CD4-positive, alpha-beta T cell treated with Interleukin-4 for 1 hour (primary cell): Measurements from ENCODE around the gene ARIH2.
"Not testable (repeated sequence)": the region's sequence is repeated elsewhere in the genome, so short reads cannot be mapped to it uniquely, and the experiment has no call there.

Source experiments
- DNase-seq, 2 donors: peaks; one replicate each; pipeline ENCODE4 v3.0.0-alpha.2; 2020 to 2022

Gene ARIH2

DNA sequence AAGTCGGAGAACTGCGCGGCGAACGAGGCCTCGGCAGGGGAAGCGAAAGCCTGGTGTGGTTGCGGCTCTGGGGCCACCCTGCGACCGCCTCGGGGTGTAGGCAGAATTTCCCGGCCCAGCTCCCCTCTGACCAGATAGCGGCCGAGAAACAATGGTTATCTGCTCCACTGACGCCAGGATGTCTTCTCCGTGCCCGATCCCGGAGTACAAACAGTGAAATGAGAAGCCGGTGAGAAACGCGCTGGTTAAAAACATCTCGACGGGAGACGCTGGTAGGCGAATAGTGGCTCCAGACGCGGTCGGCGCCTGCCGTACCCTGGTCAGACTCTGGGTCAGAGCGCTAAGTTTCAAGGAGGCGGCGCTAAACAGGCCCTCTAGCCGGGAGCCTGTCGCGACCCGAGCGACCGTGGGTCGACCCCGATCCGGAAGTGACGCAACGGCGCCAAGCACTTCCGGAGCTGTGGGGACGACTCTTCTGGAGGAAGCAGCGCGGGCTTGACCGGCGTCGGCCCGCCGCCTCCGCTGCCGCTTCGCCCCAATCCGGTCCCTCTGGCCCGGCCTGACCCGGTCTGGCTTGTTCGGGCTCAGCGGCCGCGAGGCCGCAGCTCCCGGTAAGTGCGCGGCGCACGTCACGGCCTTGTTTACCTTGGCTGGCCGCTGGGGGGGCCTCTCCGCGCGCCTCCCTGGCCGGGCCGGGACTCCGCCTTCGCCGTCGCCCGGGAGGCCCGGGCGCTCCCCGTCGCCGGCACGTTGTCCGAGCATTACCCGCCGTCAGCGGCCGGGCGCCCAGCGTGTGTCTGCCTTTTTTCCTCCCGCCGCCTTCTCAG is at the start of gene ARIH2:
TSS of gene ARIH2 (plus strand) at position 455 of the 827 bp plus-strand sequence. CDS start 8,717 bp downstream, outside the sequence.
- DNase-seq = peak; percentile 91

DNA sequence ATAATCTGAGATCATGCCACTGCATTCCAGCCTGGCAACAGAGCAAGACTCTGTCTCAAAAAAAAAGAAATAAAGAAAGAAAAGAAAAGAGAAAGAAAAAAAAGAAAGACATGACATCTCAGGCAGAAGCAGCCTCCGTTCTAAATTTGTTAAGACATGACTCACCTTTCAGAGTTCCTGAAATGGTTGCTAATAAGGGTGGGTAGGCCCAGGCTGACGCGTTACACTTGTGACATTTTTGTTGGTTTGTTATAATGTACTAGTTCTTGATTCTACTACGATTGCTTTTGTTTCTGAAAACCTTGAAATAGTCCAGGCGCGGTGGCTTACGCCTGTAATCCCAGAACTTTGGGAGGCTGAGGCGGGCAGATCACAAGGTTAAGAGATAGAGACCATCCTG is 41.0 kb upstream of the ARIH2 start:
- no peak for DNase-seq

DNA sequence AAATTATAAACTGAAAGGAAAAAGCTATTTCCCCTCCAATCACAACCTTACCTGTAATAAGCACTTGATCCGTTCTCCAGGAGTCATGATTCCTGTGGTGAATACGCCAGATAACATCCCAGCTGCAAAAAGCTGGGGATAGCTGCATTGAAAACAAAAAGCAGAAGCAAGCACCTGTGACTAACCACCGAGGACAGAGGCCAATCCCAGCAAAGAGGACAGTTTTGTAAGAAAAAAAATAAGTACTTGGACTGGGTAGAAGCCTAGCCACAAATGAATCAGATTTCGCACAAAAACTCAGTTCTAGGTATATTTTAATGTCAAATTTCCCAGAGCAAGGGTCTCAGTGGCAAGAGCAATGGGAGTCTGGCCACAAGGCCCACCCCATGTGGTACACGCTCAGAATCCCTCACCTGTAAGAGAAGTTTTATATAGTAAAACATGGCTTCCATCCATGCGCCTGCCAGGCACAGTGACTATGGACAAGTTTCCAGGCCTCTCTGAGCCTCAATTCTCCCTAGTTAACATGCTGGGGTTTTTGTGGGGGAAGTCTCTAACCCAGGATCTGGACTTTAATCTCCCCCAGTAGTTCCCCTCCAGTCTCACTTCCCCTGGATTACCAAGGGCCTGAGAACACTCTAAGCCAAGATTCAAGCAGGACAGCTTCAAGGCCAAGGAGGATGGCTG is 39.2 kb upstream of the ARIH2 start:
- DNase-seq = no peak

- no peak for DNase-seq
These were observed 38.7 kb upstream of the ARIH2 start for GRCh38 chr3:48879994-48880377.

DNA sequence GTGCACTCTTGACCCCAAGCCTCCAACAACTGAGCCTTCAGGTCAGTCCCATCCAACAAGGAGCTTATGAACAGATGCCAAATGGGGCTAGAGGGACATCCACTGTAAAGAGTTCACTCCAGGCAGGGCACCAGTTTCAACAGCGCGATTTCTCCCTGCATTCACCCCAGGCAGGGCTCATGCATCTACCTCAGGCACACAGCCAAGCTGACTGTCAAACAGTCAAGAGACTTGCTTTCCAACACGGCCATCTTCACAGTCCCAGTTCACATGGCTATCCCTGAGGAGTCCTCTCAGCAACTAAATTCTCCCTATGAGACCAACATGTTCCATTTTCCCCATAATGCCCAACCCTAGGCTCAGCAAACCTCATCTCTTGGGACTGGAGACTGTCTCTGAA is 37.6 kb upstream of the ARIH2 start:
- DNase-seq = no peak

- DNase-seq = no peak
These were observed 37.0 kb upstream of the ARIH2 start for GRCh38 chr3:48881652-48882114.

DNA sequence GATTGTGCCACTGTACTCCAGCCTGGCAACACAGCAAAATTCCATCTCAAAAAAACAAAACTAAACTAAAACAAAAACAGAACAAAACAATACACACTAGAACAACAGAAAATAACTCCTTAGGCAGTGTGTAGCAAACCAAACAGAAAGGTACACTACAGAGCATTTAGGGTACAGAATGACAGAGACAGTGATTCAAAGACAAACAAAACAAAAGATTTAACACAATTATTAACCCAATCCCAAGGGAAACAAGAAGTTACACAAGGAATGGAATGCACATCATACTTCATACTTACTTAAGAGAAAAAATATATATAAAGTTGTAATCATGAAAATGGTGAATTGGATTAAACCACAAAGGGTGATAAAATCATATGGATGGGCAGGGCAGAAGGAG is 32.9 kb upstream of the ARIH2 start:
- no peak for DNase-seq

DNA sequence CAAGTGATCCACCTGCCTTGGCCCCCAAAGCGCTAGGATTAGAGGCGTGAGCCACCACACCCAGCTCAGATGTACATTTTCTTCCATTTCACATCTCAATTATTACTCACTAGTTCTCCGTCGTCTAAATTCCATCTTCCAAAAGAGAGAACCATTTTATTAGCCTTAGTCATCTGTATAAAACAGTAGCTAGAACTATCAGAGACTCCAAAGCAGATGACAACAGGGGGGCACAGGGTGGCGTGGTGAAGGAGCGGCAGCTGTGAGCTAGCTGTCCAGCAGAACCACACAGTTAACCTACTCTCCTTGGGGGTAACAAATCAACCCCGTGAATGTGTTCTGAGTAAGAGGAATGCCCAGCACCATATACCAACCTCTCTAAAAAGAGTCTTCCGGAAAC is 27.0 kb upstream of the ARIH2 start:
- DNase-seq = no peak

DNA sequence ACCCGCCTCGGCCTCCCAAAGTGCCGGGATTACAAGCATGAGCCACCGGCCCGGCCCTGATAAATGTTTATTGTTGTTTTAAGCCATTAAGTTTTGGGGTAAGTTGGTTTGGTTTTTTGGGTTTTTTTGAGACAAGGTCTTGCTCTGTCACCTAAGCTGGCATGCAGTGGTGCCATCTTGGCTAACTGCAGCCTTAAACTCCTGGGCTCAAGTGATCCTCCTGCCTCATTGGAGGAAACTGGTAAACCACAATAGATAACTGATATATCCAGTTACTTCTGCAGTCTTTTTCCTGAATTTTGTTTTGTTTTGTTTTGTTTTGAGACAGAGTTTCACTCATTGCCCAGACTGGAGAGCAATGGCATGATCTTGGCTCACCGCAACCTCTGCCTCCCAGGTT is 24.1 kb upstream of the ARIH2 start:
- no peak for DNase-seq

GRCh38 chr3:48896936-48897335 is 21.7 kb upstream of the ARIH2 start:
- DNase-seq = no peak

DNA sequence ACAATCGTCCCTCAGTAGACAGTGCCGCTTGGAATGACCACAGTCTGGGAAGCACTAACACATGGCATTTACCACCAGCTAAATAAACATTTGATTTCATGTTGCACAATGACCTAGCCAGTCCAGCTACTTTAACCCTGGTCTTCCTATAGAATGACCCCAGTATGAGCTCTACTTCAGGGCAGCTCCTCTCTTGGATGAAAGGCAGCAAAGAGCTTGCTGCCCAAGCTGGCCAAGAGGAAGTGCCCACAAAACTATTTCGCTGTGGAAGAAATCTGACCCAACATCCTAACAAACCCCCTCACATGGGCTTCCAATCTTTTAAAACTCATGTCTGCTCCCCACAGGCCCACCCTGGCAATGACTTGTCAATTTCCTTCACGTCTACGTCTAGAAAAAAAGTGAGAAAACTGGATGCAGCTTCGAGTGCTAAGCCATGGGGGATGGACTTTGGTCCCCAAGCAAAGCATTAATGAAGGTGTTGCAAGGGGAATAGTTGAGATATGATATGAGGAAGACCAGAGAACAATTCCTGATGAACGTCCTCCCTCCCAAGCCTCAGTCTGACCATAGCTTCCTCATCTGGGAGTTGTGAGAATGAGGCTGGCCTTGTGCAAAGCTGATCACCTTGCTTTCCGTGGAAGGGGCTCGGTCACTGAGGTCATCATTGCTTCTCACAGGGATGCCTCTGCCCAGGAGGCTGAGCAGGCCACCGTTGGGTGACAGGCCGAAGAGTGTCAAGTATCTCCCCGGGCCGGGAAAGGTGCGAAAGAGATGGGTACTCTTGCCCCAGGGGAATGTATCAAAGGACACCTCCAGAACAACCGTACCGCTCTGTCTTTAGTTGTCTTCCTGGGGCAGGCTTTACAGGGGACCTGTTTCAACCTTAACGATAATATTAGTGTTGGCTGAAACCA is 20.9 kb upstream of the ARIH2 start:
- no peak for DNase-seq

DNA sequence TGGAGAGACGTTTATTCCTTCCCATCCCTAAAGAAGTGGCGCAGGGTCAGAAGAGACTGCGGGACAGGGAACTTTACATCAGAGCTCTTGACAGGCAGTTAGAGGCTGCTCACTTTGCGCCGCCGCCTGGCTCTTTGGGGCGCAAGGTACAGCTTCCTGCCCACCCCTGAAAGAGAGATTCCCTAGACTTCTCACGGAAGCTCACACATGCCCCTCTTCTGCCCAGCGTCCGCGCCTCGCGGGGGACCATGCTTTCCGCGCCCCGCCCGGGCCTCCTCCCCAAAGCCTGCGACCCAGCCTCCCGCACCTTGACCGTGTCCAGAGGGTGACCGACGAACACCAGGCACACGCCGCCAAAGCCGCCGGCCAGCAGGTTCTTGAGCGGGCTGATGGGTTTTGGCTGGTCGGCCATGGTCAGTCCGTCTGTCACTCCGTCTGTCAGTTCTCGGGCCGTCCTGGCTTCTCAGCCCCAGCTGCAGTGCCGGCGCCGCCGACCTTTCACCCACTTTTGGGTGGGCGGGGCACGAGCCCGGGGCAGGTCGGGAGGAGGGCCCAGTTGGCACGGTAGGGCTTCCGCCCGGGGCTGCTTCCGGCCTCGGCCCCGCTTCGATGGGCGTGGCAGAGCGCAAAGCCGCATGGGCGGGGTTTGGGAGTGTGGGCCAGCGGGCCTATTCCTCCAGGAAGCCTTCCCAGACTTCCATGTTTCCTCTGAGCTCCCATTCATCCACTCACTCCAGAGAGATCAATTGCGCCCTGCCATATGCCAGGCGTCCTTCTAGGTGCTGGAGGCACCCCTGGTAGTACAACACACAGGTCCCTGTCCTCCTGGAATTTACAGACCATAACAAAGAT is 20.0 kb upstream of the ARIH2 start, which contains the start of gene SLC25A20:
TSS of gene SLC25A20 (minus strand) at position 500 of the 852 bp plus-strand sequence. CDS start at position 412, 88 bp downstream.
- DNase-seq = peak; percentile 88 to 89

GRCh38 chr3:48899273-48899672 is 19.4 kb upstream of the ARIH2 start:
- peak; percentile 31 to 66 for DNase-seq

DNA sequence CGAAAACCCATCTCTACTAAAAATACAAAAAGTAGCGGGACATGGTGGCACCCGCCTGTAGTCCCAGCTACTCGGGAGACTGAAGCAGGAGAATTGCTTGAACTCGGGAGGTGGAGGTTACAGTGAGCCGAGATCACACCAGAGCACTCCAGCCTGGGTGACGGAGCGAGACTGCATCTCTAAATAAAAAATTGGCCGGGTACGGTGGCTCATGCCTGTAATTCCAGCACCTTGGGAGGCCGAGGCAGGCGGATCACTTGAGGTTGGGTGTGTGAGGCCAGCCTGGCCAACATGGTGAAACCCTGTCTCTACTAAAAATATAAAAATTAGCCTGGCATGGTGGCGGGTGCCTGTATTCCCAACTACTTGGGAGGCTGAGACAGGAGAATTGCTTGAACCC is 11.6 kb upstream of the ARIH2 start:
- DNase-seq = not testable (repeated sequence)

DNA sequence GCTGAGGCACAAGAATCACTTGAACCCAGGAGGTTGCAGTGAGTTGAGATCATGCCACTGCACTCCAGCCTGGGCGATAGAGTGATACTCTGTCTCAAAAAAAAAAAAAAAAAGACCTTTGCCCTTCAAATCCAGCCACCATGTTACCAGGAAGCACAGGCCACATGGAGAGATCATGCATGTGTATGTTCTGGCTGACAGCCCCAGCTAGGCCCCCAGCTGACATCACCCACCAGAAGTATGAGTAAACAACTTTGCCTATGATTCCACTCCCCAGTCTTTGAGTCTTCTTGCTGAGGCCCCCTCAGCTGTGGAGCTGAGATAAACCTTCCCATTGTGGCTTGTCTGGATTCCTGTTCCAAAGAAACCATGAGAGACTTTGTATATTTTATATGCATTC is 3.3 kb upstream of the ARIH2 start:
- no peak for DNase-seq

DNA sequence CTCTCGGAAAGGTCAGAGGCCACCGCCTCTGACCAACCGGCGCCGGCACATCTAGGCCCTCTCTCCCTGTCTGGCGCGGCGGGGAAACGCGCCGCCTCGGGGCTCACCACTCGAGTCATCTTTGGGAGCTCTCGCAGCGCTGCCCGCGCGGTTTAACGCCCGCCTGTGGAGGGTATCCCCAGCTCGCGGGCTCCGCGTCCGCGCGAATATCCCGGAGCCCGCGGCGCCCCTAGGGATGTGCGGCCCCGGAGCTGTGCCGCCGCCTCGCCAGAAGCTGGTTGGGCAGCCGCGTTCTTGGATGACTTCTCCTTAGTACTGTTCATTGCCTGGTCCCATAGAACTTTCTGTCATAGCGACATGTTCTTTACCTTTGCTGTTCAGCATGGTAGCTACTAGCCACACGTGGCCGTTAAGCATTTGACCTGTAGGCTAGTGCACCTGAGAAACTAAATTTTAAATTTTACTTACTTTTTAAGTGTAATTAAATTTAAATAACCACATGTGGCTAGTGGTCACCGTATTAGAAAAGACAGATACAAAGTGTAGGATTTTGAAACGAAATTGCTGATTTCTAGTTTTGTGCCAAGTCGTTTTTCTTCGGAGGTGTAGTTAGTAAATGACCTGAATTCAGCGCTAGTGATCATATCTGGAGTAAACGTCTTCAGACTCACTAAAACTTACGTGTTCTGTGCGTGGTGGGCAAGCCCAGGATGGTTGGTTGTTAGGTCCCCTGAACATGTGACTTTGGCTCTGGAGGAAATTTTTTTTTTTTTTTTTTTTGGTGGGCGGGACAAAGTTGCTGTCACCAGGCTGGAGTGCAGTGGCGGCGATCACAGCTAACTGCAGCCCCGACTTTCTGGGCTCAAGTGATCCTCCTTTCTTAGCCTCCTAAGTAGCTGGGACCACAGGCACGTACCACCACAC is 835 bp downstream of the ARIH2 start:
- DNase-seq = peak; percentile 72 to 74

GRCh38 chr3:48926425-48927392 is 8.1 kb downstream of the ARIH2 start:
- no peak for DNase-seq

DNA sequence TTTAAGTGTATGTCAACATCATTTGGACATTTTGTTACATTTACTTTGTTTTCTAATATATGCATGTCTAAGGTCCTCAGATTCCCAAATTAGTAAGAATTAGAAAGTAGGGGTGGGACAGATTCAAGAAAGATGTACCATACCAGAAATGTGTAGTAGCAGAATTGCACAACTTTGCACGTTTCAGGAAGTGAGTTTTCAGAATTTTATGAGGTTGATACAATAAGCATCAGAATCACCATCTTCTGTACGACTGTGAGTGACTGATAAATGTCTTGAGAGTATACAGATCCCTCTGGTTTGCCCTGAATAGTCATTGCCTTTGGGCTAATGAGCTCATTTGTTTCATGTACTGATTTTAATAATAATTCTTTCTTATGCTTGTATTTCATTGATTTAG is 9.3 kb downstream of the ARIH2 start:
- no peak for DNase-seq

- no peak for DNase-seq
These were observed 10.0 kb downstream of the ARIH2 start for GRCh38 chr3:48928679-48929078.
